ENCODE measurements around the gene PSTK.

The PSTK gene

GRCh38 chr10:123019264-123019663 is 39.1 kb downstream of the PSTK start:
- Histone ChIP-seq H3K36me3 (ENCODE audit: control insufficient read depth, insufficient read depth, low read length) (no peaks in the 10 kb centered on the region), H3K9me3 (ENCODE audit: control insufficient read depth, low read length) (no peaks in the 10 kb centered on the region), H3K4me3 (ENCODE audit: extremely low read depth, insufficient read depth, low read length, poor library complexity, severe bottlenecking) (no peak overlapping the region), H3K27ac (ENCODE audit: low read depth, low read length, severe bottlenecking) (no peak overlapping the region), H3K4me1 (ENCODE audit: control insufficient read depth, insufficient read depth, low read length, poor library complexity, severe bottlenecking) (no peaks in the 10 kb centered on the region)
- 76% methylated on average over 2 of the region's 3 CpGs; no CpG with 5 or more reads in 1 of the 2 experiments for WGBS, 2 experiments (ENCODE audit: insufficient coverage in 2 of 2)

GRCh38 chr10:123019941-123020703 is 39.9 kb downstream of the PSTK start:
- no peaks in the 10 kb centered on the region for H3K36me3 ChIP-seq (ENCODE audit: control insufficient read depth, insufficient read depth, low read length)
- H3K4me3 ChIP-seq (ENCODE audit: extremely low read depth, insufficient read depth, low read length, poor library complexity, severe bottlenecking): no peak overlapping the region
- 58 to 67% methylated on average over 1 of the region's 1 CpG for WGBS, 2 experiments (ENCODE audit: insufficient coverage in 2 of 2)
- no peaks in the 10 kb centered on the region for H3K9me3 ChIP-seq (ENCODE audit: control insufficient read depth, low read length)
- H3K4me1 ChIP-seq (ENCODE audit: control insufficient read depth, insufficient read depth, low read length, poor library complexity, severe bottlenecking): no peaks in the 10 kb centered on the region
- no peak overlapping the region for H3K27ac ChIP-seq (ENCODE audit: low read depth, low read length, severe bottlenecking)

- Histone ChIP-seq H3K36me3 (ENCODE audit: control insufficient read depth, insufficient read depth, low read length) (no peaks in the 10 kb centered on the region), H3K4me3 (ENCODE audit: extremely low read depth, insufficient read depth, low read length, poor library complexity, severe bottlenecking) (no peak overlapping the region), H3K27ac (ENCODE audit: low read depth, low read length, severe bottlenecking) (no peak overlapping the region), H3K9me3 (ENCODE audit: control insufficient read depth, low read length) (no peaks in the 10 kb centered on the region), H3K4me1 (ENCODE audit: control insufficient read depth, insufficient read depth, low read length, poor library complexity, severe bottlenecking) (no peaks in the 10 kb centered on the region)
- WGBS, 2 experiments (ENCODE audit: insufficient coverage in 2 of 2): 58% methylated on average over 2 of the region's 3 CpGs; no CpG with 5 or more reads in 1 of the 2 experiments
Measured at GRCh38 chr10:123021517-123021916, 41.3 kb downstream of the PSTK start.

- Histone ChIP-seq H3K36me3 (ENCODE audit: control insufficient read depth, insufficient read depth, low read length) (no peaks in the 10 kb centered on the region), H3K9me3 (ENCODE audit: control insufficient read depth, low read length) (no peaks in the 10 kb centered on the region), H3K4me1 (ENCODE audit: control insufficient read depth, insufficient read depth, low read length, poor library complexity, severe bottlenecking) (no peaks in the 10 kb centered on the region), H3K27ac (ENCODE audit: low read depth, low read length, severe bottlenecking) (no peak overlapping the region), H3K4me3 (ENCODE audit: extremely low read depth, insufficient read depth, low read length, poor library complexity, severe bottlenecking) (no peak overlapping the region)
- 90 to 100% methylated on average over 2 of the region's 2 CpGs for WGBS, 2 experiments (ENCODE audit: insufficient coverage in 2 of 2)
Measured at GRCh38 chr10:123024540-123024939, 44.3 kb downstream of the PSTK start.

GRCh38 chr10:123026302-123026701 is 46.1 kb downstream of the PSTK start:
- Histone ChIP-seq H3K36me3 (ENCODE audit: control insufficient read depth, insufficient read depth, low read length) (no peaks in the 10 kb centered on the region), H3K4me3 (ENCODE audit: extremely low read depth, insufficient read depth, low read length, poor library complexity, severe bottlenecking) (no peak overlapping the region), H3K27ac (ENCODE audit: low read depth, low read length, severe bottlenecking) (no peak overlapping the region), H3K4me1 (ENCODE audit: control insufficient read depth, insufficient read depth, low read length, poor library complexity, severe bottlenecking) (no peaks in the 10 kb centered on the region), H3K9me3 (ENCODE audit: control insufficient read depth, low read length) (no peaks in the 10 kb centered on the region)
- WGBS, 2 experiments (ENCODE audit: insufficient coverage in 2 of 2): no CpG with 5 or more reads among the region's 1 CpG

GRCh38 chr10:123027861-123028260 is 47.7 kb downstream of the PSTK start:
- H3K9me3 ChIP-seq (ENCODE audit: control insufficient read depth, low read length): no peaks in the 10 kb centered on the region
- no peaks in the 10 kb centered on the region for H3K36me3 ChIP-seq (ENCODE audit: control insufficient read depth, insufficient read depth, low read length)
- no peaks in the 10 kb centered on the region for H3K4me1 ChIP-seq (ENCODE audit: control insufficient read depth, insufficient read depth, low read length, poor library complexity, severe bottlenecking)
- H3K4me3 ChIP-seq (ENCODE audit: extremely low read depth, insufficient read depth, low read length, poor library complexity, severe bottlenecking): no peak overlapping the region
- no peak overlapping the region for H3K27ac ChIP-seq (ENCODE audit: low read depth, low read length, severe bottlenecking)

GRCh38 chr10:123031124-123031523 is 50.9 kb downstream of the PSTK start:
- no peak overlapping the region for H3K4me3 ChIP-seq (ENCODE audit: extremely low read depth, insufficient read depth, low read length, poor library complexity, severe bottlenecking)
- no peaks in the 10 kb centered on the region for H3K4me1 ChIP-seq (ENCODE audit: control insufficient read depth, insufficient read depth, low read length, poor library complexity, severe bottlenecking)
- H3K27ac ChIP-seq (ENCODE audit: low read depth, low read length, severe bottlenecking): no peak overlapping the region
- 100% methylated on average over 1 of the region's 1 CpG; no CpG with 5 or more reads in 1 of the 2 experiments for WGBS, 2 experiments (ENCODE audit: insufficient coverage in 2 of 2)
- H3K9me3 ChIP-seq (ENCODE audit: control insufficient read depth, low read length): no peaks in the 10 kb centered on the region
- H3K36me3 ChIP-seq (ENCODE audit: control insufficient read depth, insufficient read depth, low read length): no peaks in the 10 kb centered on the region

GRCh38 chr10:123034332-123034731 is 54.1 kb downstream of the PSTK start:
- H3K4me1 ChIP-seq (ENCODE audit: control insufficient read depth, insufficient read depth, low read length, poor library complexity, severe bottlenecking): no peaks in the 10 kb centered on the region
- no peak overlapping the region for H3K4me3 ChIP-seq (ENCODE audit: extremely low read depth, insufficient read depth, low read length, poor library complexity, severe bottlenecking)
- no peaks in the 10 kb centered on the region for H3K9me3 ChIP-seq (ENCODE audit: control insufficient read depth, low read length)
- no peak overlapping the region for H3K27ac ChIP-seq (ENCODE audit: low read depth, low read length, severe bottlenecking)
- no peaks in the 10 kb centered on the region for H3K36me3 ChIP-seq (ENCODE audit: control insufficient read depth, insufficient read depth, low read length)

- WGBS, 2 experiments (ENCODE audit: insufficient coverage in 2 of 2): 89 to 98% methylated on average over 5 to 6 of the region's 8 CpGs
- Histone ChIP-seq H3K4me3 (ENCODE audit: extremely low read depth, insufficient read depth, low read length, poor library complexity, severe bottlenecking) (no peak overlapping the region), H3K27ac (ENCODE audit: low read depth, low read length, severe bottlenecking) (no peak overlapping the region), H3K9me3 (ENCODE audit: control insufficient read depth, low read length) (no peaks in the 10 kb centered on the region), H3K4me1 (ENCODE audit: control insufficient read depth, insufficient read depth, low read length, poor library complexity, severe bottlenecking) (no peaks in the 10 kb centered on the region), H3K36me3 (ENCODE audit: control insufficient read depth, insufficient read depth, low read length) (no peaks in the 10 kb centered on the region)
Measured at GRCh38 chr10:123035467-123036086, 55.4 kb downstream of the PSTK start.

- no peaks in the 10 kb centered on the region for H3K9me3 ChIP-seq (ENCODE audit: control insufficient read depth, low read length)
- WGBS, 2 experiments (ENCODE audit: insufficient coverage in 2 of 2): 69 to 72% methylated on average over 13 to 14 of the region's 18 CpGs
- H3K27ac ChIP-seq (ENCODE audit: low read depth, low read length, severe bottlenecking): no peak overlapping the region
- H3K4me1 ChIP-seq (ENCODE audit: control insufficient read depth, insufficient read depth, low read length, poor library complexity, severe bottlenecking): no peaks in the 10 kb centered on the region
- H3K4me3 ChIP-seq (ENCODE audit: extremely low read depth, insufficient read depth, low read length, poor library complexity, severe bottlenecking): no peak overlapping the region
- H3K36me3 ChIP-seq (ENCODE audit: control insufficient read depth, insufficient read depth, low read length): no peaks in the 10 kb centered on the region
Measured at GRCh38 chr10:123038782-123039631, 58.8 kb downstream of the PSTK start.

GRCh38 chr10:123039632-123039930 is 59.4 kb downstream of the PSTK start:
- Histone ChIP-seq H3K9me3 (ENCODE audit: control insufficient read depth, low read length) (no peaks in the 10 kb centered on the region), H3K4me3 (ENCODE audit: extremely low read depth, insufficient read depth, low read length, poor library complexity, severe bottlenecking) (no peak overlapping the region), H3K36me3 (ENCODE audit: control insufficient read depth, insufficient read depth, low read length) (no peaks in the 10 kb centered on the region), H3K27ac (ENCODE audit: low read depth, low read length, severe bottlenecking) (no peak overlapping the region), H3K4me1 (ENCODE audit: control insufficient read depth, insufficient read depth, low read length, poor library complexity, severe bottlenecking) (no peaks in the 10 kb centered on the region)
